Stimulated activated CD8-positive, alpha-beta memory T cell treated with anti-CD3 and anti-CD28 coated beads, Interleukin-4, amount 100 ng/mL, for 24 hours (primary cell): ENCODE results near the gene DNASE2.

Source experiments
- DNase-seq: peaks from one replicate; pipeline ENCODE4 v3.0.0-alpha.2; 2020; ENCODE audit warnings: low read depth

Gene DNASE2

GRCh38 chr19:12834566-12834943 lies 46.7 kb downstream of the DNASE2 start, which contains the start of gene RTBDN:
RTBDN (minus strand) TSS chr19:12834579; CDS start chr19:12829979, 4,600 bp downstream.
- DNase-seq, result no peak

GRCh38 chr19:12833738-12834565 lies 47.3 kb downstream of the DNASE2 start:
- DNase-seq, result no peak

- DNase-seq, result no peak
Observed at GRCh38 chr19:12833418-12833737, 47.9 kb downstream of the DNASE2 start.

GRCh38 chr19:12828494-12828893 lies 52.8 kb downstream of the DNASE2 start:
- DNase-seq, result no peak

GRCh38 chr19:12825254-12826131 lies 55.8 kb downstream of the DNASE2 start:
- DNase-seq, result no peak
